Activated T-cell treated with anti-CD3 and anti-CD28 coated beads, Interleukin-2, amount 50 U/mL, for 4 hours (primary cell): ENCODE results near the gene SKP1. TPM values are rescaled to one million over a fixed set of nuclear protein-coding genes. Genes with fewer than 3 reads are reported as not detected.
A peak's percentile ranks its signal among the peaks of the same experiment; 100 is the strongest.

Experiments
- ATAC-seq, 2 donors: fragments of 200-7000 bp; cut with Tn5 transposase; one replicate each; pipeline ENCODE4 v1.10.0; 2021
- DNase-seq: peaks from one replicate; pipeline ENCODE4 v3.0.0-alpha.2; 2020
- H3K27me3 Mint-ChIP-seq: one replicate; pipeline ENCODE4 v1.8.0; 2021; ENCODE audit warnings: low read depth, mixed read lengths
- H3K36me3 Mint-ChIP-seq: one replicate; pipeline ENCODE4 v1.8.0; 2022; ENCODE audit warnings: mixed read lengths; ENCODE audit not compliant: insufficient read depth
- H3K4me1 Mint-ChIP-seq: one replicate; pipeline ENCODE4 v1.8.0; 2021; ENCODE audit warnings: low read depth, mixed read lengths
- H3K4me3 Mint-ChIP-seq: one replicate; pipeline ENCODE4 v1.8.0; 2021; ENCODE audit warnings: mild to moderate bottlenecking, moderate library complexity, mixed read lengths
- H3K9me3 Mint-ChIP-seq: one replicate; pipeline ENCODE4 v1.8.0; 2021; ENCODE audit warnings: mixed read lengths
- total RNA-seq, 3 donors: library from RNA; stranded (reverse); gene quantifications; one replicate each; pipeline ENCODE4 v1.2.1, GENCODE V29; 2021

SKP1 gene
- total RNA-seq, 3 donors from 2014 or later: 273 to 286 (median 282) TPM

DNA sequence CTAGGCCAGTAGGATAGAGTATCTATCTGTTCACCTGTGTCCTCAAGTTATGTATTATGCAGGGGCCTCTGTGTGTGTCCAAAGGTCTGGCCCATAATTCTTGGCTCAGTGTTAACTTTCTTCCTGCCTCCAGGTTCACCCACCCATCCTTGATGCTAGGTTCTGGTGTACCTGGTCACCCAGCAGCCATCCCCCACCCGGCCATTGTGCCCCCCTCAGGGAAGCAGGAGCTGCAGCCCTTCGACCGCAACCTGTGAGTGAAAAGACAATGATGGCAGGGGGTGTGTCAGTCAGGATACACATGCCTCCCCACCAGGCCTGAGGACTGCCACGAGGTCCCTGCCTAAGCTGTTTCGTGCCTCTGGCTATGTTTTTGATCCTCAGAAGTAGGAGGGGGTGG lies 34.7 kb downstream of the SKP1 start:
- no peaks in the 10 kb centered on the region for H3K9me3 Mint-ChIP-seq
- DNase-seq (no peak), ATAC-seq (no peak)
- H3K36me3 Mint-ChIP-seq: peaks cover 34% of the 10 kb centered on the region
- peaks cover 54% of the 10 kb centered on the region for H3K4me1 Mint-ChIP-seq
- H3K27me3 Mint-ChIP-seq: no peaks in the 10 kb centered on the region
- no peak overlapping the region for H3K4me3 Mint-ChIP-seq

DNA sequence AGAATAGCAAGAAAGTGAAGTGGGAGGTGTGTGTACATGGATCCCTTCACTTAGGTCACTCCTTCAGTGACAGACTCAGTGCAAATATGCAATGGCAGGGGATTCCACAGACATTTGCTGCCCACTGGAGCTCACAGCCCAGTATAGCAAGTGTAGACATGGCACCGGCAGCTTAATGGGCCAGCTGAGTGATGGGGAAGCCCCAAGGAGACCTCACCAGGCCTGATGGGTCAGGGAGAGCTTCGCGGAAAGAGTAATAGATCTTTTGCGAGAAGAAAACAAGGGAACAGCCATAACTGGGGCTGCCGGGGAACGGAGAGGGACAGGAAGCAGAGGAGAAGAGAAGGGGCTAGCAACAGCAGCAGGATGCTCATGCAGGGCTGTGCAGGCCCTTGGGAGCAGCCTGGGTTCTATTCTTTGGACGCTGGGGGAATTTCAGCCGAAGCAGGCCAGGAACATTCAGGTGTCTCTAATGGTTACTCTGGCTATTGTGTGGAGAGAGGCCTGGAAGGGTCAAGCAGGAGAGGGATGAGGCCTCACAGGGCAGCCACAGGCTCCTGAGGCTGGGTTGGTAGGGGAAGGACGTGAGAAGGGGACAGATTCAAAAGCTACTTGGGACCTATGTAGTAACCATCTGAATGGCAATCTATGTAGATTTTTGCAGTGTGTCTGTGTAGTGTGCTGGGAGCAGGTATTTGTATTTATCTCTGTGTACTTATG lies 35.3 kb downstream of the SKP1 start:
- Mint-ChIP-seq H3K36me3 (peaks cover 34% of the 10 kb centered on the region), H3K4me3 (no peak overlapping the region), H3K4me1 (peaks cover 60% of the 10 kb centered on the region), H3K9me3 (no peaks in the 10 kb centered on the region), H3K27me3 (no peaks in the 10 kb centered on the region)
- ATAC-seq (no peak), DNase-seq (no peak)

DNA sequence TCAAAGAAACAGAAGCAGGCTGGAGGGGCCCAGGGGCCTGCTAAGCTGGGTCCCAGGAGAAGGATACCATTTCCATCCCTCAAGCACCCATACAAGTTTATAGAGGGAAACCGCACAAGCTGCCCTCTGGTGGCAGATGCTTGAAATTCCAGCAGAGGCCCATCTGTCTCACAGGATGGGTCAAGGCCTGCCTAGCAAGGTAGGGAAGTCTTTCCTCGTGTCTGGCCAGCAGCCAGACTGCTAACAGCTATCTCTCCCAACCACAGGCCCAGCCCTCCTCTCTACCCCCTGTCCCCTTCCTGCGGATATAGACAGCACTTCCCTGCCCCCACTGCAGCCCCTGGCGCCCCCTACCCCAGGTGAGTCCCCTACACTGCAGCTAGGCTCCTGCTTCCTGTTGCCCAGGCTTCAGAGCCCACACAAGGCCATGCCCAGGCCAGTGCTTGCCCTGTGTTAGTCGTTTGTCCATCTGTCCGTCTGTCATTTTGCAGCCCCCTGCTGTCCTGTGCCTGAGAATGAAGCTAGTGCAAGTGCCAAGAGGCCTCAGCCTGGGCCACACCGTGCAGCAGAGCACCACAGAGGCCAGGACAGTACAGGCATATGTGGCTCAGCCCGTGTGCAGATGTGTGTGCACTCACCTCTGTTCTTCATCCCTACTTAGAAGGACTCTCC lies 36.1 kb downstream of the SKP1 start:
- ATAC-seq: peak; percentile 32 to 44
- Mint-ChIP-seq H3K27me3 (no peaks in the 10 kb centered on the region), H3K36me3 (peaks cover 38% of the 10 kb centered on the region), H3K9me3 (no peaks in the 10 kb centered on the region), H3K4me3 (no peak overlapping the region), H3K4me1 (peaks cover 65% of the 10 kb centered on the region)
- peak; percentile 60 for DNase-seq

DNA sequence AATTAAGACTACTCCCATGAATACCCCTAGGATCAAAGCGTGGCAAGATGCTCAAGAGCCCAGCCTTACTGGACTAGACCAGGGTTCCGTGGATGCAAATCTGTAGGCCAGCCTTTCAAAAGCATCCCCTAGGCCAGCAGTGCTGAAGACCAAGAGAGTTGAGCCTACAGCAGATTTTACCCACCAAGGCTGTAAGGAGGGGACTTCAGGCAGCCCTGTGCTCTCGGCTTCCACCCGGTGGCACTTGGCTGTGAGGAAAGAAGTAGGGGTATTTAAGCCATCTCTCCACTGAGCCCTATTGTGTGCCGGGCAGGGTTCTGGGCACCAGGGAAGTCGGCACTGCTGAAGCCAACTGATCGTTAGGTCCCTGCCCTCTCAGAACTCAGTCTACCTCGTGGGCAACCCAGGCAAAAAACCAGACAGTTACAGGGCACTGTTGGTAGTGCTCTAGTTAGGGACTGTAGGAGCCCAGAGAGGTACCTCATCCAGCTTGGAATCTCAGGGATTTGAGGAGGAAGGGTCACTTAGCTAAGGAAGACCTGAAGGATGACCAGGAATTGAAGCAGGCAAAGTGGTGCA lies 36.8 kb downstream of the SKP1 start:
- Mint-ChIP-seq H3K36me3 (peaks cover 40% of the 10 kb centered on the region), H3K4me3 (no peak overlapping the region), H3K4me1 (peaks cover 69% of the 10 kb centered on the region), H3K9me3 (no peaks in the 10 kb centered on the region), H3K27me3 (no peaks in the 10 kb centered on the region)
- DNase-seq: no peak
- no peak for ATAC-seq

DNA sequence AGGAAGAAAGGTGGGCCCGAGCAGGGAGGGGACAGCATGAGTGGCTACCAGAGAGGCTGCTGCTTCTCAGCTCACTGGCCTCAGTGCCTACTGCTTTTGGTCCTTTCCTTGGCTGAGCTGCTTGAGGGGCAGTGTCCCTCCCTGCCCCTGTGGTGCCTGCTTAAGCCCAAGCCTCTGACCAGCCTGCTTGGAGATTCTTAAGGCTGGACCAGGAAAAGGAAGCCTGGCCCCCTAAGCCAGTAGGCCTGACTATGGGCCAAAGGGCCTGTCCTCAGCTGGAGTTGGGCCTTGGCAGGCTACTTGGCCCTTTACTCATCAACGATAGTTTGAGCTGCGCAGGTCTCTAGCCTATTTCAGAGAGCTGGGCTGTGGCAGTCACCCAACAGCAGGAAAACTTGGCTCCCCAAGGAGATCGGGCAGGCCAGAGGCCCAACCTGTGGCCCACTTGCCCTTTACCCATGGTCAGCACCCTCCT lies 37.3 kb downstream of the SKP1 start:
- no peak for DNase-seq
- Mint-ChIP-seq H3K36me3 (peaks cover 38% of the 10 kb centered on the region), H3K4me3 (no peak overlapping the region)

DNA sequence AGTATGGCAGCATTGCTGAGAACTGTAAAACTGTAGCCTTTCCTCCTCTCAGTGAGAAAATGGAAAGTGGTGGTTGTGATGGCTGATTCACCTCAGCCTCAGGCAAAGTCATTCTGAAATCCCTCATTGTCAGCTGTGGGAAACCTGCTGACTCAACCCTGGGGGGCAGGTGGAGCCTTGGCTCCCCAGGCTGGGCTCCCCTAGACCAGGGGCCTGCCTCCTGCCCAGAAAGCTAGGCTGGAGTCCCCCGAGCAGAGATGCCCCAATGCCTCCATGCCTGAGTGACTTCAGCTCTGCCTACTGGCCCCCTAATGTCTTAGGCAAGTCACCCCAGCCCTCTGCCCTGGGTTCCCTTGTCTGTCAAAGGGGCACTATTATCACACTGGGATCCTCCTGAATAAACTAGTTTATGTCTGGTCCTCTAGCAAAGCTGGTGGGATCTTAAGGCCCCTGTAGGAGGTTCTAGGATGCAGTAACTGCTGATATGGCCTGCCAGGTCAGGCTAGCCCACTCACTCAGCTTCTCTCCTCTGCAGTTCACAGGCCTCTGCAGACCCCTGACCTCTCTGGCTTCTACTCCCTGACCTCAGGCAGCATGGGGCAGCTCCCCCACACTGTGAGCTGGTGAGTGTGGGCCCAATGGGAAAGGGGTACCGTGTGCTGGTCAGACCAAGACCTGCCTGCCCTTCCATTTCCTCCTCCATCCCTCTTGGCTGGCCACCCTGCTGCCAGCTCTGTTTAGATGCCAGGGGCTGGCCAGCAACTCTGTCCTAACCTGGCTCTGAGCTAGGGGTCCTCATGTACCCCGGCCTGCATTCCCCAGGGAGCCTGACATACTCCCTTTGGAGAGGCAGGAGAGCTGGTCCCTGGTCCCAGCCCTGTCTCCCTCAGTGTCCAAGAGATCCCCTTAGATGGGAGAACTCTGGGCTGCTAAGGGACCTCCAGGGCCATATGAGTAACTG lies 38.1 kb downstream of the SKP1 start:
- ATAC-seq (peak; percentile 85 to 88), DNase-seq (peak; percentile 49)
- H3K4me3 Mint-ChIP-seq: no peak overlapping the region
- no peaks in the 10 kb centered on the region for H3K27me3 Mint-ChIP-seq
- peaks cover 38% of the 10 kb centered on the region for H3K36me3 Mint-ChIP-seq
- H3K9me3 Mint-ChIP-seq: no peaks in the 10 kb centered on the region
- peaks cover 79% of the 10 kb centered on the region for H3K4me1 Mint-ChIP-seq

More for the DNA sequence above, 37.3 kb downstream of the SKP1 start:
- H3K27me3 Mint-ChIP-seq: no peaks in the 10 kb centered on the region
- peaks cover 72% of the 10 kb centered on the region for H3K4me1 Mint-ChIP-seq
- no peak for ATAC-seq
- no peaks in the 10 kb centered on the region for H3K9me3 Mint-ChIP-seq

DNA sequence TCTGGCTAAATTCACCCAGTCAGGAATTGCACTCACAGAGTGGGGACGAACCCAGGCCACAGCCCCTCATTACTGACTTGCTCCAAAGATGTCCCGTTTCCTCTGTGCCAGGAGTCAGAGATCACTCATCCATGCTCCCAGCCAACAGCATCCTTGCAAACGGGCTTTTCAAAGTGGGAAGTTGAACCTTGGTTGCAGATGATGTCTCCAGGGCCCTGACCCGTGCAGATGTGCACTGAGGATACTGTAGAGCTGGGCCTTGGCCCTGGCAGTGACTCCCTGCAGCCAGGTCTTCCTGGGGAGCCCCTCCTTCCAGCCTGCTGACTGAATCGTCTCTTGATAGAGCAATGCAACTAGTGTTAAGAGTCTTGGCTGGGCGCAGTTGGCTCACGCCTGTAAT lies 40.0 kb downstream of the SKP1 start:
- ATAC-seq: no peak
- Mint-ChIP-seq H3K9me3 (no peaks in the 10 kb centered on the region), H3K36me3 (peaks cover 32% of the 10 kb centered on the region), H3K4me1 (peaks cover 98% of the 10 kb centered on the region), H3K4me3 (no peak overlapping the region), H3K27me3 (no peaks in the 10 kb centered on the region)
- DNase-seq: peak; percentile 4

DNA sequence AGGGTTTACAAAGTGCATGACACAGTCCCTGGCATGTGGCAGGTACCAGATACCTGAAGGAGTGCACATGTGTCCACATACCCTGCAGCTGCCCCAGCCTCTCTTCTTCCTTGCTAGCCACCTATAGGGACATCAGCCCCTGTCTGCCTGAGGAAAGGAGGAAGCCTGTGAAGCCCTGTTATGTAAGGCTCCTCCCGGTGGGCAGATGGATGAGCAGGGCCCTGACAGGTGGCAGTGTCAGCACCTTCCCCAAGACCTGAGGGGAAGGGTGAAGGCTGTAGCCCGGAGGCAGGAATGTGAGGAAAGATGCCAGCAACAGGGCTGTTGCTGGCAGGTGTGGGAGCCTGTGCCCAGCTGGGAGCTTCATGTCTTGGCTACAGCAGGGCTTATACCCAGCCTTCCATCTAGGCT lies 40.5 kb downstream of the SKP1 start:
- H3K36me3 Mint-ChIP-seq: peaks cover 32% of the 10 kb centered on the region
- DNase-seq: peak; percentile 3
- ATAC-seq: no peak
- H3K4me3 Mint-ChIP-seq: no peak overlapping the region
- no peaks in the 10 kb centered on the region for H3K27me3 Mint-ChIP-seq
- no peaks in the 10 kb centered on the region for H3K9me3 Mint-ChIP-seq
- peaks cover 98% of the 10 kb centered on the region for H3K4me1 Mint-ChIP-seq

DNA sequence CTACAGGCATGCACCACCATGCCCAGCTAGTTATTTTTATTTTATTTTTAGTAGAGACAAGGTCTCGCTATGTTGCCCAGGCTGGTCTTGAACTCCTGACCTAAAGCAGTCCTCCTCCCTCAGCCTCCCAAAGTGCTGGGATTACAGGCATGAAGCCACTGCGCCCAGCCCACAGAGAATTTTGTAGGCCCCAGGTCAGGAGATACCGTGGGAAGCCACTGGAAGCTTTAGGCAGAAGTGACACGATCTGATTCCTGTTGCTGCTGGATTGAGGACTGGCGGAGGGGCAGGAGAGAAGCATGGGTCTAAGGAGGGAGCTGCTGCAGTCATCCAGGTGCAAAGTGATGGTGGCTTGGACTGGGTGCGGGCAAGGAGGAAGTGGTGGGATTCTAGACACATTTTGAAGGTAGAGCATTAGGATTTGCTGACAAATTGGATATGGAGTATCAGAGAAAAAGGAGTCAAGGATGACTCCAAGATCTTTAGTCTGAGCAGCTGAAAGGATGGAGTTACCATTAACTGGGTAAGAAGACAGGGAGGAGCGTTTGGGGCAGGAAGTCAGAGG lies 41.6 kb downstream of the SKP1 start:
- H3K36me3 Mint-ChIP-seq: peaks cover 27% of the 10 kb centered on the region
- no peaks in the 10 kb centered on the region for H3K27me3 Mint-ChIP-seq
- DNase-seq (peak; percentile 4), ATAC-seq (no peak)
- H3K9me3 Mint-ChIP-seq: no peaks in the 10 kb centered on the region
- H3K4me1 Mint-ChIP-seq: peaks cover 98% of the 10 kb centered on the region
- H3K4me3 Mint-ChIP-seq: no peak overlapping the region

DNA sequence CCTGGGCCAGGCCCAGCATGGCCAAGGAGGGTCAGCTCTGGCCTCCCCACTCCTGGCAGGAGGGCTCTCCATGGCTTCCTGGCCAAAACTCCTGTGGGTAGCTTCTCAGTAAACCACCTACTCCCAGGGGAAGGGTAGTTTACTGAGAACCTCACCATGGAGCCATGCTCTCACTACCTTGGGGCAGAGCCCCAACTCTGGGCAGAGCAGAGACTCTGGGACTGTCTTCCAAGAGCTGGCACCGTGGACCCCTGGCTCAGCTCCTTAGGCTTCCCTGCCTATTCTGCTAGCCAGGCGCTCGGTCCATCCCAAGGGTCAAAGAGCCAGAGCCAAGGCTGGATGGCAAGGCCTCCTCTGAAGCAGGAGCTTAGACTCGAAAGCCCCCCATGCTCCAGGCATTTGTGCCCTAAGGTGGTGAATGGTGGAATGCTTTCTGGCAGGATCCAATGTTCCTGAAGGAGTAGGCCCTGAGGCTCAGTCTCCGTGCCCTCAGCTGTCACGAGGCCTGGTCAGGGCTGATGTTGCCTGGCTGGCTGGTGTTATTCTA lies 42.7 kb downstream of the SKP1 start:
- Mint-ChIP-seq H3K4me1 (peaks cover 100% of the 10 kb centered on the region), H3K27me3 (no peaks in the 10 kb centered on the region), H3K4me3 (no peak overlapping the region), H3K36me3 (peaks cover 24% of the 10 kb centered on the region), H3K9me3 (no peaks in the 10 kb centered on the region)
- peak; percentile 3 for DNase-seq
- ATAC-seq: no peak

DNA sequence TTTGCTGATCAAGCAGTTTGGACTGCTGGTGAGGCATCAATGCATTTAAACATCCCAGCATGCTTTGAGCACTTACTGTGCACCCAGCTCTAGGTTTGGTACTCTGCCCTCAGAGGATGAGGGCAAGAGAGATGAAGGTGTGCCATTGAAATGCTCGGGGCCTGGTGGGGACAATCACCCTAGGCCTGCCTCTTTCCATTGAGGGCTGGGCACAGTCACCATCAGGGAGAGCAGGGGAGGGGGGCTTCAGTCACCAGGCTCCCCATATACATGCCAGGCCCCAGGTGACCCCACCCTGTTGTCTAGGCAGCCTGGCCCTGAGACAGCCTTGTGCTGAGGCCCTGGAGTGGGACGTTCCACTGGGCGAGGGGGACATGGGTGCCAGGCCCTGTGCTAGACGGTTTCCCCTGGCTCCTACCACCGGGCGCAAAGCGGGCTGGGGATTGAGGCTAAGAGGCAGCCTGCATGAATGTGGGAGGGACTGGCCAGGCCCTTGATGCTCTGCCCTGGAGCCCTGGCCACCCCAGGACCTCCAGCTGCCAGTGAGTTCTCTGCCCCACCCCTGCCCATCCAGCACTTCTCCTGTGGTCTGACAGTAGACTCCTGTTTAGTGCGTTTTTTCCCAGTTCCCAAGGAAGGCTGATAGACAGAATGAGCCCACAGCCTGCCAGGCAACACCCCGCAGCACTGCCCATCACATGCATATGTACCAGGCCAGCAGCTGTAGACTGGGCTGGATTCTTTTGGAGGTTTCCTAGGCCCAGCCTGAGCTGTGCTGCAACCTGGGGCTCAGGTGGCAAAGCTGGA lies 43.4 kb downstream of the SKP1 start:
- Mint-ChIP-seq H3K4me1 (peaks cover 100% of the 10 kb centered on the region), H3K27me3 (no peaks in the 10 kb centered on the region), H3K4me3 (peak overlapping the region; percentile 73), H3K9me3 (no peaks in the 10 kb centered on the region), H3K36me3 (peaks cover 22% of the 10 kb centered on the region)
- ATAC-seq: peak in 1 of 2 donors; percentile 5
- peak; percentile 0 for DNase-seq

DNA sequence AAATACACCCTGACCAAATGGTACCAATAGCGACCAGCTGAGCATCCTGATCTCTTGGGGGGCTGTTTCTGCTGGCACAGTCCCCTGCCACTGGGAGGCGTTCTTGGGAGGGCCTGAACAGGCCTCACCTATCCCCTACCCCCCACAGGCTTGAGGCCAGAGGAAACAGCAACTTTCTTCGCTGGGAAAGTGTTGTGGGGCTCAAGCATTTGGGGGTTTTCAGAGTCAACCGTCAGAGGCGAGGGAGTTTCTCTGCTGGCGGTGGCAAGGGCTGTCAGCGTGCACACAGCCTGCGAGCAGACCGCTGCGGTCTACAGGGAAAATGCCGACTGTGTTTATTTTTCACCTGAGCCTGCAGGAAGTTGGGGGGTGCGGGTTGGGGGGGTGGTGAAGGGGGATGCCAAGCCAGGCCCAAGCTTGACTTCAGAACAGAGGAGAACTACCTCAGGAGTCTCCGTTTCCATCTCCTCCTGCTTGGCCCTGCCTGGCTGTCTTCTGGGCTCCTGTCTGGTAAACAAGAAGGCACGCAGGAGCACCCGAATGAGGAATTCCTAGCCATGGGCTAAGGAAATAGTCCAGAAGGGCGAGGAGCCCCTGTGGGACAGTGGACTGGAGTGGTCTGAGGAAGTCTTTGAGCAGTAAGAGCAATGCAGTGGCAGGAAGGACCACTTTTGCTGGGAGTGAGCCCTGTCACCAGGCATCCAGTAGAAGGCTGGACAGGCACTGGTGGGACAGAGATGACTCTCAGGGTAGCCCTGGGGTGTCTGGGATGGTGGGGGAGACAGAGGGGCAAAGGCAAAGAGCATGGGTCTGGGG lies 44.2 kb downstream of the SKP1 start:
- H3K4me3 Mint-ChIP-seq: peak overlapping the region; percentile 73
- H3K27me3 Mint-ChIP-seq: no peaks in the 10 kb centered on the region
- H3K4me1 Mint-ChIP-seq: peaks cover 100% of the 10 kb centered on the region
- ATAC-seq: peak; percentile 67 to 68
- DNase-seq: peak; percentile 69
- no peaks in the 10 kb centered on the region for H3K9me3 Mint-ChIP-seq
- H3K36me3 Mint-ChIP-seq: peaks cover 19% of the 10 kb centered on the region
